HG02981 (cell line): Measurements from ENCODE around the gene SUV39H1.

Source experiments
- ATAC-seq: cut with Tn5 transposase; IDR thresholded peaks from one replicate; pipeline ENCODE4 v1.9.1; 2021; ENCODE audit warnings: mild to moderate bottlenecking, moderate library complexity; ENCODE audit not compliant: unreplicated experiment

Gene SUV39H1

DNA sequence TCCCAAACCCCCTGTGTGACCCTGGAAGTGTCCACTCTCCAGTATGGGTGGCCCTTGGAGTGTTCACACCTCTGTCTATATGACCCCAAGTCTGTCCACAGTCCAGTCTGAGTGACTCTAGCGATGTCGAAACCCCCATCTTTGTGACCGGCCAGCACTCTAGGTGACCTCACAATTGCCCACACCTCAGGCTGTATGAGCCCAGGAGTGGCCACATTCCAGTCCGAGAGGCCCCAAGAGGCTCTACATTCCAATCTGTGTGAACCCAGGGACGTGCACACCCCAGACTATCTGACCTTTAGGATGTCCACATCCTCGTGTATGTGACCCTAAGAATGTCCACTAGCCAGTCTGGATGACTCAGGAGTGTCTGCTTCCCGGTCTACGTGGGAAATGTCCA, 57.7 kb downstream of the SUV39H1 start:
- ATAC-seq, result no peak
